Type B pancreatic cell (in vitro differentiated cells): ENCODE results near the gene TMEM213. TPM values are rescaled to one million over a fixed set of nuclear protein-coding genes. Genes with fewer than 3 reads are reported as not detected.

Experiments used
- DNase-seq: peaks from one replicate; pipeline ENCODE4 v3.0.0; 2021; ENCODE audit warnings: mixed read lengths; ENCODE audit not compliant: unreplicated experiment; ENCODE audit errors: extremely low spot score
- H3K27ac Mint-ChIP-seq: 2 replicates; pipeline ENCODE4 v1.8.0; 2021; ENCODE audit warnings: mild to moderate bottlenecking, mixed read lengths
- H3K27me3 Mint-ChIP-seq: 2 replicates; pipeline ENCODE4 v1.8.0; 2021; ENCODE audit warnings: mixed read lengths
- H3K36me3 Mint-ChIP-seq: 2 replicates; pipeline ENCODE4 v1.8.0; 2021; ENCODE audit warnings: mixed read lengths
- H3K4me1 Mint-ChIP-seq: one replicate; pipeline ENCODE4 v1.8.0; 2021; ENCODE audit warnings: mixed read lengths; ENCODE audit not compliant: unreplicated experiment
- H3K4me3 Mint-ChIP-seq: 2 replicates; pipeline ENCODE4 v1.8.0; 2021; ENCODE audit warnings: mild to moderate bottlenecking, mixed read lengths
- H3K9me3 Mint-ChIP-seq: 2 replicates; pipeline ENCODE4 v1.8.0; 2021; ENCODE audit warnings: mixed read lengths
- CTCF ChIP-seq: fragments of 200-600 bp; sonication (generic); conservative IDR thresholded peaks from 2 replicates; pipeline ENCODE4 v1.5.0; 2021; ENCODE audit warnings: antibody characterized with exemption, mild to moderate bottlenecking
- total RNA-seq: library from RNA; stranded (reverse); gene quantifications from 2 replicates; pipeline ENCODE4 v1.2.1, GENCODE V29; 2021; ENCODE audit warnings: low replicate concordance

The TMEM213 gene
- total RNA-seq, 1 donor from 2014 or later, result not detected

DNA sequence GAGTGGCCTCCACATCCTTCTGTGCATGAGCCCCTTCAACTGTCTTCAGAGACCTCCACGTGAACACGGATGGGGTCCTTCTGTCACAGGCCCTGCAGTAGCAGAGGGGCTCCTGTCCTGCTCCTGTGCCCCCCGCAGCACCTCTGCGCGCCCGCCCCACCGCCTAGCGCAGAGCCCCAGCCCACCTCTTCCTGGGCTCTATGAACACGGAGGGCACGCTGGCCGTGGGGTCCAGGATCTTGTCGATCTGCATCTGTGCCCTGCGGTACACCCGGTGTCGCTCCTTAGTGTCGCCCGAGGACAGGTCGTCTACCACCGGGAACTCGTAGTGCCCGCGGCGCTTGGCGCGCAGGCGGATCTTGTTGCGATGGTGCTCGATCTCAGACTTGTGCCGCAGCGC is 71.6 kb downstream of the TMEM213 start:
- Mint-ChIP-seq H3K4me1 (peaks cover 5% of the 10 kb centered on the region), H3K36me3 (peaks cover 32% of the 10 kb centered on the region), H3K4me3 (no peak overlapping the region), H3K27ac (no peak overlapping the region), H3K27me3 (no peaks in the 10 kb centered on the region), H3K9me3 (no peaks in the 10 kb centered on the region)
- no peak for TF ChIP-seq CTCF
- no peak for DNase-seq

DNA sequence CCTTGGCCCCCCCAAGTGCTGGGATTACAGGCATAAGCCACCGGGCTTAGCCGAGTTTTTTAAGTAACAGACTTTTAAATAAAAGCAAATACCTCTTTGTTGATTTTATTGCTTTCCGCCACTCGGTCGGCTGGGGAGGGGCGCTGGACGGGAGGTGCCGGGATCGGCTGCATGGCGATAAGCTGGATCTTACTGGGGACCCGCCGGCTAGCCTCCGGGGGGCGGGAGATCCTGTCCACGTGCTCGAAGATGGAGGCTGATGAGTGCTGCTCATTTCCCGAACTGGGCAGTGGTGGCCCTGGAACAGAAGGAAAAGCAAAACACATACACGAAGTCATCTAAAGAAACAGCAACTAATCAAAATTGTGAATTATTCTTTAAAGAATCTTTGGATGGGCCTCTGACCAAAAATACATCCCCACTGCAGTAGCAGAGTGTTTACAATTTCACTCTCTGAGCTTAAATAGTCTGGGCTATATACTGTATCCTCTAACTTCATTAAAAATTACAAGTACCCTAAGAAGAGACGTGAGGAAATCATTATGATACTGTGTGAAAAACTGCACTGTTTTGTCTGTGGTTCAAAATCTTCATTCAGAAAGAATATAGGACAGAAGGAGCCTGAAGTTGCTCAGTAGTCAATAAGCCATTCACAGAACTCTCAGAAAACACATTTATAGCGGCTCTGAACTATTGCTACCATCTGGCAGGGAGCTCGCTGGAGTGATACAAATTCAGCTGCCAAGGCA is 73.4 kb downstream of the TMEM213 start:
- peaks cover 5% of the 10 kb centered on the region for H3K4me1 Mint-ChIP-seq
- H3K4me3 Mint-ChIP-seq, result no peak overlapping the region
- H3K27me3 Mint-ChIP-seq, result no peaks in the 10 kb centered on the region
- DNase-seq, result no peak
- peaks cover 31% of the 10 kb centered on the region for H3K36me3 Mint-ChIP-seq
- TF ChIP-seq CTCF, result no peak
- no peak overlapping the region for H3K27ac Mint-ChIP-seq
- H3K9me3 Mint-ChIP-seq, result no peaks in the 10 kb centered on the region

GRCh38 chr7:138871814-138872090 is 74.0 kb downstream of the TMEM213 start:
- H3K36me3 Mint-ChIP-seq, result peaks cover 34% of the 10 kb centered on the region
- no peaks in the 10 kb centered on the region for H3K27me3 Mint-ChIP-seq
- peaks cover 5% of the 10 kb centered on the region for H3K4me1 Mint-ChIP-seq
- DNase-seq, result no peak
- no peak overlapping the region for H3K27ac Mint-ChIP-seq
- H3K4me3 Mint-ChIP-seq, result no peak overlapping the region
- TF ChIP-seq CTCF, result no peak
- no peaks in the 10 kb centered on the region for H3K9me3 Mint-ChIP-seq

DNA sequence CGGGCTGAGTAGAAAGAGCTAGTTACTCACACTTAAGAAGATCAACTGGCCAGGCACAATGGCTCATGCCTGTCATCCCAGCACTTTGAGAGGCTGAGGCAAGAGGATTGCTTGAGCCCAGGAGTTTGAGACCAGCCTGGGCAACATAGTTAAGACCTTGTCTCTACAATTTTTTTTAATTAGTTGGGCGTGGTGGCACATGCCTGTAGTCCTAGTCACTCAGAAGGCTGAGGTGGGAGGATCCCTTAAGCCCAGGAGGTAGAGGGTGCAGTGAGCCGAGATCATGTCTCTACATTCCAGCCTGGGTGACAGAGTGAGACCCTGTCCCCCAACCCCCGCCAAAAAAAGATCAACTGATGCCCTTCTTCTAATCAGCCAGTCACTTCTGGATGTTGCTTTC is 74.8 kb downstream of the TMEM213 start:
- peaks cover 30% of the 10 kb centered on the region for H3K36me3 Mint-ChIP-seq
- H3K27me3 Mint-ChIP-seq, result no peaks in the 10 kb centered on the region
- peak overlapping the region; percentile 85 for H3K27ac Mint-ChIP-seq
- no peak for TF ChIP-seq CTCF
- no peak overlapping the region for H3K4me3 Mint-ChIP-seq
- peaks cover 5% of the 10 kb centered on the region for H3K4me1 Mint-ChIP-seq
- no peak for DNase-seq
- no peaks in the 10 kb centered on the region for H3K9me3 Mint-ChIP-seq

- no peak for DNase-seq
- H3K27me3 Mint-ChIP-seq, result no peaks in the 10 kb centered on the region
- peak overlapping the region; percentile 85 for H3K27ac Mint-ChIP-seq
- H3K4me1 Mint-ChIP-seq, result peaks cover 5% of the 10 kb centered on the region
- TF ChIP-seq CTCF, result no peak
- H3K36me3 Mint-ChIP-seq, result peaks cover 34% of the 10 kb centered on the region
- H3K9me3 Mint-ChIP-seq, result no peaks in the 10 kb centered on the region
- H3K4me3 Mint-ChIP-seq, result no peak overlapping the region
These were observed 75.6 kb downstream of the TMEM213 start for GRCh38 chr7:138873220-138873892.
